ENCODE measurements around the gene AQP5.

DNA sequence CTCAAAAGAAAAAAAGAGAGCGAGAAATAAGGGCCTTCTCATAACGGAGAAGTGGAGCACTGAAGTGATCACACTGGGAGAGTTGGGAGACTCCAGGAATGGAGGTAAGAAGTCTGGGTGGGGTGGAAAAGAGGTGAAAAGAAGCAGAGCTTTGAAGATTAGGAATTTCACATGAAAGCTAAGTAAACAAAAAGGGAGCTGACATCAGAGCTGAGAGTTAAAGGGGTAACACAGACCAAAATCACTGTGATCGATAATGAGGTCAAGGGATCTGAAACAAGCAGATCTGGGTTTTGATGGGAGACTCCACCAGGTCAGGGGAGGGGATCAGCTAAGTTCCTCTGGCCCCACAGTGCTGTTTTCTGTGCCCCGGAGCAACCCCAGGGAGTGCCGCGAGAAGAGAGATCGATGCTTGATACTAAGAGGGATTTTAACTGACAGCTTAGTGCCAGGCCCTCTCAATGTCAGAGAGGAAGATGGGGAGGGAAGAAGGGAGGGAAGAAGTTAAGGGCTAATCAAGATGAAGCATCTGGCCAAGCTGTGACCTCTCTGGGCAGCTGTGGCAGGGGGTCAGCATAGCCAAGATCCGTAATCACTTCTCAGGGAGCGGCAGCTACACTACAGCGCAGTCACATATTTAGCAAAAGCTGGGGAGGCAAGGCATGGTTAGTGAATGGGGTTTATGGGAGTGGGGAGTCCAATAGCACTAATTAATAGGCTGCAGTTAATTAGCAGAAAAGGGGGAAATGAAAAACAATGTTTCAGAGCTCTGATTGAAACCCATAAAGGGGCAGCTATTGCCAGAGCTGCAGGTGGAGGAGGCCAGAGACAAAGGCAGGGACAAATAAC is 19.1 kb downstream of the AQP5 start:
- TF ChIP-seq EZH2 (IDR thresholded peaks at IDR 0.05; ENCODE audit: low read depth) = no peak
- TF ChIP-seq, protein P1, sequence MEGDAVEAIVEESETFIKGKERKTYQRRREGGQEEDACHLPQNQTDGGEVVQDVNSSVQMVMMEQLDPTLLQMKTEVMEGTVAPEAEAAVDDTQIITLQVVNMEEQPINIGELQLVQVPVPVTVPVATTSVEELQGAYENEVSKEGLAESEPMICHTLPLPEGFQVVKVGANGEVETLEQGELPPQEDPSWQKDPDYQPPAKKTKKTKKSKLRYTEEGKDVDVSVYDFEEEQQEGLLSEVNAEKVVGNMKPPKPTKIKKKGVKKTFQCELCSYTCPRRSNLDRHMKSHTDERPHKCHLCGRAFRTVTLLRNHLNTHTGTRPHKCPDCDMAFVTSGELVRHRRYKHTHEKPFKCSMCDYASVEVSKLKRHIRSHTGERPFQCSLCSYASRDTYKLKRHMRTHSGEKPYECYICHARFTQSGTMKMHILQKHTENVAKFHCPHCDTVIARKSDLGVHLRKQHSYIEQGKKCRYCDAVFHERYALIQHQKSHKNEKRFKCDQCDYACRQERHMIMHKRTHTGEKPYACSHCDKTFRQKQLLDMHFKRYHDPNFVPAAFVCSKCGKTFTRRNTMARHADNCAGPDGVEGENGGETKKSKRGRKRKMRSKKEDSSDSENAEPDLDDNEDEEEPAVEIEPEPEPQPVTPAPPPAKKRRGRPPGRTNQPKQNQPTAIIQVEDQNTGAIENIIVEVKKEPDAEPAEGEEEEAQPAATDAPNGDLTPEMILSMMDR (conservative IDR thresholded peaks at IDR 0.05) = no peak

All from PC-9 (cell line).